Mesenchymal stem cell (in vitro differentiated cells and primary cell): ENCODE data around the gene TYRO3.

Experiments used
- DNase-seq: peaks from one replicate; pipeline ENCODE4 v3.0.0-alpha.2; 2013
- H2AFZ ChIP-seq: one replicate; pipeline ENCODE4 v1.6.1; 2013; ENCODE audit warnings: low read depth, mild to moderate bottlenecking, control low read depth, inconsistent platforms, low read length, moderate library complexity
- H2AK5ac ChIP-seq: 2 replicates; pipeline ENCODE4 v1.6.1; 2013; ENCODE audit warnings: low read length, moderate library complexity, mild to moderate bottlenecking, inconsistent platforms; ENCODE audit not compliant: severe bottlenecking
- H2BK120ac ChIP-seq: one replicate; pipeline ENCODE4 v1.6.1; 2013; ENCODE audit warnings: low read depth, mild to moderate bottlenecking, inconsistent platforms, low read length, moderate library complexity
- H2BK12ac ChIP-seq, 2 experiments: one replicate each; pipeline ENCODE4 v1.6.1; 2013; ENCODE audit warnings: inconsistent platforms in 2 of 2, low read length in 2 of 2, mild to moderate bottlenecking in 2 of 2, moderate library complexity in 2 of 2, control low read depth in 1 of 2
- H2BK15ac ChIP-seq: one replicate; pipeline ENCODE4 v1.6.1; 2013; ENCODE audit warnings: mild to moderate bottlenecking, low read depth, inconsistent platforms; ENCODE audit not compliant: poor library complexity, severe bottlenecking
- H2BK5ac ChIP-seq: 2 replicates; pipeline ENCODE4 v1.6.1; 2013; ENCODE audit warnings: low read depth, mild to moderate bottlenecking, low read length, control low read depth, inconsistent platforms; ENCODE audit not compliant: poor library complexity, severe bottlenecking
- H3K14ac ChIP-seq, 2 experiments: one replicate each; pipeline ENCODE4 v1.6.1; 2013; ENCODE audit warnings: inconsistent platforms in 2 of 2, low read length in 2 of 2, control low read depth in 1 of 2, mild to moderate bottlenecking in 1 of 2, moderate library complexity in 1 of 2
- H3K18ac ChIP-seq, 2 experiments: one replicate each; pipeline ENCODE4 v1.6.1; 2013; ENCODE audit warnings: inconsistent platforms in 2 of 2, low read length in 2 of 2, control low read depth in 1 of 2, low read depth in 1 of 2, mild to moderate bottlenecking in 1 of 2
- H3K23ac ChIP-seq, 2 experiments: one replicate each; pipeline ENCODE4 v1.6.1; 2013; ENCODE audit warnings: inconsistent platforms in 2 of 2, low read length in 2 of 2, mild to moderate bottlenecking in 2 of 2, moderate library complexity in 2 of 2, control low read depth in 1 of 2
- H3K27ac ChIP-seq: 2 replicates; pipeline ENCODE4 v1.5.1; 2013; ENCODE audit warnings: mild to moderate bottlenecking, moderate library complexity, low read length, control low read depth, inconsistent platforms; ENCODE audit not compliant: poor library complexity, severe bottlenecking
- H3K27me3 ChIP-seq, 2 experiments: 2 replicates each; pipeline versions ENCODE4 v1.6.1 to v1.7.0; 2013; ENCODE audit warnings: low read length in 2 of 2, mild to moderate bottlenecking in 2 of 2, moderate library complexity in 2 of 2, control low read depth in 1 of 2, inconsistent platforms in 1 of 2; ENCODE audit not compliant: control insufficient read depth in 1 of 2, insufficient read depth in 1 of 2
- H3K36me3 ChIP-seq, 2 experiments: 2 replicates each; pipeline versions ENCODE4 v1.6.1 to v1.7.0; 2013; ENCODE audit warnings: low read length in 2 of 2, control low read depth in 1 of 2, inconsistent platforms in 1 of 2, low read depth in 1 of 2, mild to moderate bottlenecking in 1 of 2; ENCODE audit not compliant: insufficient read depth in 2 of 2, control insufficient read depth in 1 of 2
- H3K4ac ChIP-seq, 2 experiments: one replicate each; pipeline ENCODE4 v1.6.1; 2013; ENCODE audit warnings: inconsistent platforms in 2 of 2, low read length in 2 of 2, mild to moderate bottlenecking in 2 of 2, moderate library complexity in 2 of 2, control low read depth in 1 of 2, low read depth in 1 of 2
- H3K4me1 ChIP-seq: 2 replicates; pipeline ENCODE4 v1.6.1; 2013; ENCODE audit warnings: low read depth, low read length, control low read depth; ENCODE audit not compliant: control insufficient read depth, insufficient read depth
- H3K4me2 ChIP-seq: 2 replicates; pipeline ENCODE4 v1.6.1; 2013; ENCODE audit warnings: low read length, mild to moderate bottlenecking, inconsistent platforms; ENCODE audit not compliant: poor library complexity, severe bottlenecking
- H3K4me3 ChIP-seq, 2 experiments: 2 replicates each; pipeline versions ENCODE4 v1.5.1 to v1.7.0; 2013; ENCODE audit warnings: low read length in 2 of 2, mild to moderate bottlenecking in 2 of 2, control low read depth in 1 of 2, low read depth in 1 of 2; ENCODE audit not compliant: insufficient read depth in 1 of 2
- H3K79me1 ChIP-seq: replicated peaks from 2 replicates; pipeline ENCODE4 v1.6.1; 2013; ENCODE audit warnings: mild to moderate bottlenecking, control low read depth, low read length, inconsistent platforms; ENCODE audit not compliant: poor library complexity, severe bottlenecking
- H3K9ac ChIP-seq: 2 replicates; pipeline ENCODE4 v1.7.0; 2013; ENCODE audit warnings: mild to moderate bottlenecking, low read length, moderate library complexity
- H3K9me3 ChIP-seq: 2 replicates; pipeline ENCODE4 v1.7.0; 2013; ENCODE audit warnings: mild to moderate bottlenecking, low read length; ENCODE audit not compliant: control insufficient read depth
- H4K8ac ChIP-seq: one replicate; pipeline ENCODE4 v1.6.1; 2013; ENCODE audit warnings: inconsistent platforms, mild to moderate bottlenecking, low read length, moderate library complexity
- H4K91ac ChIP-seq: one replicate; pipeline ENCODE4 v1.6.1; 2013; ENCODE audit warnings: mild to moderate bottlenecking, low read length, inconsistent platforms
- WGBS: methylation state at CpG from one replicate; pipeline ENCODE4 v1.1.7; 2013; ENCODE audit warnings: mixed read lengths; 5-methylcytosine and 5-hydroxymethylcytosine counted together

TYRO3 gene

GRCh38 chr15:41631880-41632470, 73.0 kb downstream of the TYRO3 start:
- Histone ChIP-seq H3K18ac (no peak overlapping the region), H2BK120ac (no peak overlapping the region), H4K8ac (no peak overlapping the region), H2AK5ac (no peak overlapping the region), H3K9ac (no peak overlapping the region), H3K23ac (no peak overlapping the region), H3K14ac (no peak overlapping the region), H3K4me1 (no peaks in the 10 kb centered on the region), H3K4ac (no peak overlapping the region), H3K27ac (no peak overlapping the region), H2BK15ac (no peak overlapping the region), H2BK12ac (no peak overlapping the region), H4K91ac (no peak overlapping the region), H3K4me2 (no peak overlapping the region), H3K36me3 (no peaks in the 10 kb centered on the region), H3K27me3 (no peaks in the 10 kb centered on the region), H3K9me3 (no peaks in the 10 kb centered on the region), H2AFZ (no peak overlapping the region), H3K79me1 (peaks cover 16% of the 10 kb centered on the region), H3K4me3 (no peak overlapping the region), H2BK5ac (no peak overlapping the region)
- no peak for DNase-seq
- WGBS: 94% methylated on average over 1 of the region's 3 CpGs
